Measurements from ENCODE around the gene ATOH1.

DNA sequence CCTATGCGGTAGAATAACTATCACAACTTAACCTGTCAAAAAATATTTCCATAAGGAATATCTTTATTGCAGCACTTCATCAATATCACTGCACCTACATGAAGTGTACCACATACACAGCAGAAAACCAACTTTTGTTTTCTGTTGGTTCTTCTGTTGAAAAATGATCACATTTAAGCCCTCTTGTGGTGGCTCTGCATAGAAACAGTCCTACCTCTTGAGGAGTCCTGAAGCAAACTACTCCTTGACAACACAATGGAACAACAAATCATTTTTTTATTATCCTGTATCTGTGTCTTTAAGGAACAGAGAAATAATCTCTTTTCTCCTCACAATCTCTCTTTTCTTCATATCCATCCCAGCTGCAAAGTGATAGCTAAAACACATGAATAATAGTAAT, 39.8 kb upstream of the ATOH1 start:
- TF ChIP-seq, protein P1, sequence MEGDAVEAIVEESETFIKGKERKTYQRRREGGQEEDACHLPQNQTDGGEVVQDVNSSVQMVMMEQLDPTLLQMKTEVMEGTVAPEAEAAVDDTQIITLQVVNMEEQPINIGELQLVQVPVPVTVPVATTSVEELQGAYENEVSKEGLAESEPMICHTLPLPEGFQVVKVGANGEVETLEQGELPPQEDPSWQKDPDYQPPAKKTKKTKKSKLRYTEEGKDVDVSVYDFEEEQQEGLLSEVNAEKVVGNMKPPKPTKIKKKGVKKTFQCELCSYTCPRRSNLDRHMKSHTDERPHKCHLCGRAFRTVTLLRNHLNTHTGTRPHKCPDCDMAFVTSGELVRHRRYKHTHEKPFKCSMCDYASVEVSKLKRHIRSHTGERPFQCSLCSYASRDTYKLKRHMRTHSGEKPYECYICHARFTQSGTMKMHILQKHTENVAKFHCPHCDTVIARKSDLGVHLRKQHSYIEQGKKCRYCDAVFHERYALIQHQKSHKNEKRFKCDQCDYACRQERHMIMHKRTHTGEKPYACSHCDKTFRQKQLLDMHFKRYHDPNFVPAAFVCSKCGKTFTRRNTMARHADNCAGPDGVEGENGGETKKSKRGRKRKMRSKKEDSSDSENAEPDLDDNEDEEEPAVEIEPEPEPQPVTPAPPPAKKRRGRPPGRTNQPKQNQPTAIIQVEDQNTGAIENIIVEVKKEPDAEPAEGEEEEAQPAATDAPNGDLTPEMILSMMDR (IDR thresholded peaks at IDR 0.05; ENCODE audit: low read depth, low read length, poor library complexity, severe bottlenecking) = peak; percentile 59
- TF ChIP-seq EZH2phosphoT487 (IDR thresholded peaks at IDR 0.05; ENCODE audit: borderline replicate concordance, low read length) = no peak
